ENCODE measurements around the gene TTC9B.
"Not testable (repeated sequence)": the region's sequence is repeated elsewhere in the genome, so short reads cannot be mapped to it uniquely, and the experiment has no call there.

TTC9B gene

GRCh38 chr19:40214936-40215335 is 3.2 kb downstream of the TTC9B start:
- no peak for DNase-seq (ENCODE audit: low read depth in 3 of 3)

- DNase-seq (ENCODE audit: low read depth in 3 of 3): no peak
Observed at GRCh38 chr19:40213882-40214570, 4.2 kb downstream of the TTC9B start.

DNA sequence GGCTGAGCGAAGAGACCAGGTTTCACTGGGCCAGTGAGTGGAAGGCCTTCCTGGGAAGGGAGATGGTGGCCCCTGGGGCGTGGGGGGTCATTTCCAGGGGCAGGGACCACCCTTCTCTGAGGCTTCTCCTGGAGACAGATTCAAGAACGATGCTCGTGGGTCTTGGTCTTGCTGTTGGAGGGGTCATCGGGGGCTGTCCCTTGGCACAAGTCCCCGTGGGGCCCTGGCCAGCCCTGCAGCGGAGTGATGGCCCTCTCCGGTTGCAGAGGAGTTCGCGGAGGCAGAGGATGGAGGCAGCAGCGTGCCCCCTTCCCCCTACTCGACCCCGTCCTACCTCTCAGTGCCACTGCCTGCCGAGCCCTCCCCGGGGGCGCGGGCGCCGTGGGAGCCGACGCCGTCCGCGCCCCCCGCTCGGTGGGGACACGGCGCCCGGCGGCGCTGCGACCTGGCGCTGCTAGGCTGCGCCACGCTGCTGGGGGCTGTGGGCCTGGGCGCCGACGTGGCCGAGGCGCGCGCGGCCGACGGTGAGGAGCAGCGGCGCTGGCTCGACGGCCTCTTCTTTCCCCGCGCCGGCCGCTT is 4.8 kb downstream of the TTC9B start:
- DNase-seq (ENCODE audit: low read depth in 3 of 3): no peak

- DNase-seq (ENCODE audit: low read depth in 3 of 3): no peak
Observed at GRCh38 chr19:40210889-40211288, 7.3 kb downstream of the TTC9B start.

DNA sequence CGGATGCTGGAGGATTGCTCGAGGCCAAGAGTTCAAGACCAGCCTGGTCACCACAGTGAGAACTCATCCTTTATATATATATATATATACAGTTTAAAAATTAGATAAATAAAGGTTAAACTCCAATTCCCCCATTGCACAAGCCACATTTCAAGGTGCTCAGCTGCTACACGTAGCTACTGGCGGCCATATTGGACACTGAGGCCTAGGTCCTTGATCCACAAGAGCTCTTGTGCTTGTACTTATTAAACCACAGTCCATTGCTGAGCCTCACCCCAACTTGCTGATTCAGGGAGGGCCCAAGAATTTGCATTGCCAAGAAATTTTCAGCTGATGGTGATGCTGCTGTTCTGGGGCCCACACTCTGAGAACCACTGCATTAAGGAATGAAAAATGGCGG is 9.6 kb downstream of the TTC9B start:
- DNase-seq (ENCODE audit: low read depth in 3 of 3): no peak

- no peak for DNase-seq (ENCODE audit: low read depth in 3 of 3)
Observed at GRCh38 chr19:40205760-40206159, 12.4 kb downstream of the TTC9B start.

- DNase-seq (ENCODE audit: low read depth in 3 of 3): no peak
Observed at GRCh38 chr19:40204381-40204780, 13.8 kb downstream of the TTC9B start.

DNA sequence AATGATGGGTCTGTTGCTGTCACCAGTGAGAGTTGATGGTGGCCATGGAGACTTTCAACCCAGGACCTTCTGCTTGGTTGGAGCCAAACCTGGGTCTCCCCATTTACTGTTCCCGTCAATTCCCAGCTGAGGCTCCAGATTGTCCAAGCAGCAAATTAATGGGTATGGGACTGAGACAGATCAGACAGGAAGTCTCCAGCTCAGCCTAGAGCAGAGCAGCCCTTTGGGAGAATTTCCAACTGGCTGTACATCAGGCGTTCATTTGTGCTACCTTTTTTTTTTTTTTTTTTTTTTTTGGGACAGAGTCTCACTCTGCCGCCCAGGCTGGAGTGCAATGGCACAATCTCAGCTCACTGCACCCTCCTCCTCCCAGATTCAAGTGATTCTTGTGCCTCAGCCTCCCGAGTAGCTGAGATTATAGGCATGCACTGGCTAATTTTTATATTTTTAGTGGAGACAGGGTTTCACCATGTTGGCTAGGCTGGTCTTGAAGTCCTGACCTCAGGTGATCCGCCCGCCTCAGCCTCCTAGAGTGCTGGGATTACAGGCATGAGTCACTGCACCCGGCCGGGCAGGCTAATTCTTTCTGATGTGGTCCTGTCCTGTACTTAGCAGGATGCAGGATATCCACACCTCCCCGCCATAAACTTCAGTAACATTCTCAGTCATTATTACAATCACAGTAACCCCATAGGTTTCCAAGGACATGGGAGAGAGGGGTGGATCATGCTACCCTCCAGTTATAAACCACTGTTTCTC is 17.7 kb downstream of the TTC9B start:
- DNase-seq (ENCODE audit: low read depth in 3 of 3): no peak

DNA sequence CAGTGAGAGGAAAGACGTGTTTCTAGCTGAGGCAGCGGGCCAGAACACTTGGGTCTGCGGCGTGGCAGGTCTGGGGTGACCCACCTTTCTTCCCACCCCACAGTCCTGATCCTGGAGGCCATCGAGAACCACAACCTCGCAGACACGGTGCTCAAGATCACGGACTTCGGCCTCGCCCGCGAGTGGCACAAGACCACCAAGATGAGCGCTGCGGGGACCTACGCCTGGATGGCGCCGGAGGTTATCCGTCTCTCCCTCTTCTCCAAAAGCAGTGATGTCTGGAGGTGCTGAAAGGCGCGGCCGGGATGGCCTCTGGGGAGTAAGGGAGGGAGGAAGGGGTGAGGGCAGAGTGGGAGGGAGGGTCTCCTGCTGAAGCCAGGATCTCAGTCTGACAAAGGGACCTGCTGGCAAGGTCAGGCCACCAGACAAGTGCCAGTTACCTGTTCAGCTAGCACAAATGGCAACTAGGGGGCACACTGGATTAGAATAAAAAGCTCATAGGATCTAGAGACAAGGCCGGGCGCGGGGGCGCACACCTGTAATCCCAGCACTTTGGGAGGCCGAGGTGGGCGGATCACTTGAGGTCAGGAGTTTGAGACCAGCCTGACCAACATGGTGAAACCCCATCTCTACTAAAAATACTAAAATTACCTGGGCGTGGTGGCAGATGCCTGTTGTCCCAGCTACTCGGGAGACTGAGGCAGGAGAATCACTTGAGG is 19.8 kb downstream of the TTC9B start:
- DNase-seq (ENCODE audit: low read depth in 3 of 3): no peak

- DNase-seq (ENCODE audit: low read depth in 3 of 3): no peak
Observed at GRCh38 chr19:40193587-40193849, 24.7 kb downstream of the TTC9B start.

GRCh38 chr19:40192758-40193586 is 25.2 kb downstream of the TTC9B start:
- DNase-seq (ENCODE audit: low read depth in 3 of 3): no peak

DNA sequence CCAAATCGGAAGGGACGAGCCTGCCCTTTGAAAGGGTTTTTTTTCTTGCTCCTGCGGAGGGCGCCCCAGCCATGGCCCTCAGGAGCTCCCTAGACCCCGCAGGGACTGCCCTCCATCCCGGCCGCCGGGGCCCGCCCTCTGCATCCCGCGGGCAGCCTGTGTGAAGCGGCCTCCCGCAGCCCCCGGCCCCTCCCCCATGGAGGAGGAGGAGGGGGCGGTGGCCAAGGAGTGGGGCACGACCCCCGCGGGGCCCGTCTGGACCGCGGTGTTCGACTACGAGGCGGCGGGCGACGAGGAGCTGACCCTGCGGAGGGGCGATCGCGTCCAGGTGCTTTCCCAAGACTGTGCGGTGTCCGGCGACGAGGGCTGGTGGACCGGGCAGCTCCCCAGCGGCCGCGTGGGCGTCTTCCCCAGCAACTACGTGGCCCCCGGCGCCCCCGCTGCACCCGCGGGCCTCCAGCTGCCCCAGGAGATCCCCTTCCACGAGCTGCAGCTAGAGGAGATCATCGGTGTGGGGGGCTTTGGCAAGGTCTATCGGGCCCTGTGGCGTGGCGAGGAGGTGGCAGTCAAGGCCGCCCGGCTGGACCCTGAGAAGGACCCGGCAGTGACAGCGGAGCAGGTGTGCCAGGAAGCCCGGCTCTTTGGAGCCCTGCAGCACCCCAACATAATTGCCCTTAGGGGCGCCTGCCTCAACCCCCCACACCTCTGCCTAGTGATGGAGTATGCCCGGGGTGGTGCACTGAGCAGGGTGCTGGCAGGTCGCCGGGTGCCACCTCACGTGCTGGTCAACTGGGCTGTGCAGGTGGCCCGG is 26.1 kb downstream of the TTC9B start:
- peak in 1 of 3 experiments; percentile 16 for DNase-seq (ENCODE audit: low read depth in 3 of 3)

DNA sequence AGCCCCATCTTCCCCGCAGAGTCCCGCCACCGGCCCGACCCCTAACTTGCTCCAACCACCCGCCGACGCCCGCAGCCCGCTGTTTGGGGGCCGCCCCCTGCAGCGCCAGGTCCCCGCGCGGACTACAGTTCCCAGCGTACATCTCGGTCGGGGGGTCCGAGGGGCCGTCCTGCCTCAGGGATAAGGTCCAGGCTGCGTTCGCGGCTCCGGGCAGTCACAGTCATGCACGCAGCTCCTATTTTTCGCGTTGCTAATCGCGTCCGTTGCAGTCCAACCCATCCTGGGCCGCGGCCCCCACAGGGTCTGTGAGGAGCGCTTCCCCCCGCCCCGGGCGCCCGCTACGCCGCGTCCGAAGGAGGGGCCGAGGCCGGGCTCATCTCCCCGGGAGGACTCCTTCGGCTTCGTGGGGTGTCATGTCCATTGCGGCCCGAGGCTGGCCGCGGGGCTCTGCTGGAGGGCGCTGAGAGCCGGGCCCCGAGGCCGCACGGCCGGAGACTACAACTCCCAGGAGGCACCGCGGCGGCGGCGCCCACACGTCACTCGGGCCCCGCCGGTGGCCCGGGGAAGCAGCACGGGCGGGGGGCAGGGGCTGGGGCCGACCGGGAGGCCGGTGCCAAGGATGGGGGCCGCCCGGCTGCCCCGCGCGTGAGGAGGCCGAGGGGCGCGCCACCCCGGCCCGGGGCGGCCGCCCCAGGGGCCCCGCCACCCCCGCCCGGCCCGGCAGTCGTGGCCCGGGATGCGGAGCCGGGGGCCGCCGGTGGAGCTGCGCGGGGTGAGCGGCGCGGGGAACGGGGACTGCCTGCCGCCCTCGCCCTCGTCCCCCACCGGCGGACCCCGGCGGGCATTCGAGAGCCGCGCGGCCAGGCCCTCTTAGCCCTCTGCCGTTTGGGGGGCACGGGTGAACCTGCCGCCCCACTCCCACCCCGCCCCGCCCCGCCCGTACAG is 27.0 kb downstream of the TTC9B start, which contains the start of gene MAP3K10:
MAP3K10 (plus strand) TSS at position 536 of the 945 bp plus-strand sequence. CDS start 606 bp downstream, outside the sequence.
- DNase-seq (ENCODE audit: low read depth in 3 of 3): peak; percentile 62 to 78 (median 64)

- no peak for DNase-seq (ENCODE audit: low read depth in 3 of 3)
Observed at GRCh38 chr19:40184273-40184672, 33.9 kb downstream of the TTC9B start.

DNA sequence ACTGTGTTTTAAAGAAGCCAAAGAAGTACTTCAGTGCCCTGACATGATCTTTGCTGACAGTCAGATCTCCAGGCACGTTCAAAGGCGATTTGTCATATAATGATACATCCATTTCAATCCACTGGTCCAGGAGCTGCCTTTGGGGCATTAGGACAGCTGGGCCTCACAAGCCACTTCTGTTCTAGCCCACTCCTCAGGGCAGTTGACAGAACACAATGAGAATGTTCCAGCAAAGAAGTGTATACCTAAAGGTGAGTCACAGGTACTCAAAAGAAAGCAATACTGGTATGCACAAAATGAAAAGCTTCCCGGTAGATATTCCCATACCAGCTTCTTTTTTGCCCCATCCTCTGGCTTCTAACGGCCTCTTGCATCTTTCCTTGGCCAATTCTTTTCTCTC is 39.4 kb downstream of the TTC9B start:
- DNase-seq (ENCODE audit: low read depth in 3 of 3): no peak

DNA sequence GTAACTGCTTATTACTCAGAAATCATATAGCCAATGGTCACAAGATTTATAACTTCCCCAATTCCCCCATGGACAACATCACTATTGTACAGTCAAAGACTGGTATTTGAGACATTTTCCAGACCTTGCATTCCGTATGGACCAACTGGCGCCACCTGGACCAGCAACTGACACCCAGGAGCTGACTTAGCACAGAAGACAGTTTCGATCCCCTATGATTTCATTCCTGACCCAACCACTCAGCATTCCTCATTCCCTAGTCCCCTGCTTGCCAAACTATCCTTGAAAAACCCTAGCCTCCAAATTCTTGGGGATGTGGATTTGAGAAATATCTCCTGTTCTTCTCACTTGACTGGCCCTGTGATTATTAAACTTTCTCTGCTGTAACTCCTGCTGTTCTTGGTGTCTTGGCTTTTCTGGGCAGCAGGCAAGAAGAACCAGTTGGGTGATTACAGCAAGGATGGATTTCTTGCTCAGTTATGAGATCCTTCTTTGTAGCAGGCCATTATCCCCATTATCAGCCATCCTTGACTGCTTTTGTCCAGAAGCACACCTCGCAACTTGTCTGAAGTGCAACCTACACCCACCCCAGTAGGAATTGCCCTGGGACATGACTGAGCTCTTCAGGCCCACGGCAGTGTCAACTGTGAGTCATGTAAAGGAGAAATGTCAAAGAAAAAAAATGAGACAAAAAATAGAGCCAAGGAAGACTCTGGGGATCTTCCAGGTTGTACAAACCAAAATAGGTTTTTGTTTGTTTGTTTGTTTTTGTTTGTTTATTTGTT is 40.7 kb downstream of the TTC9B start:
- no peak for DNase-seq (ENCODE audit: low read depth in 3 of 3)

DNA sequence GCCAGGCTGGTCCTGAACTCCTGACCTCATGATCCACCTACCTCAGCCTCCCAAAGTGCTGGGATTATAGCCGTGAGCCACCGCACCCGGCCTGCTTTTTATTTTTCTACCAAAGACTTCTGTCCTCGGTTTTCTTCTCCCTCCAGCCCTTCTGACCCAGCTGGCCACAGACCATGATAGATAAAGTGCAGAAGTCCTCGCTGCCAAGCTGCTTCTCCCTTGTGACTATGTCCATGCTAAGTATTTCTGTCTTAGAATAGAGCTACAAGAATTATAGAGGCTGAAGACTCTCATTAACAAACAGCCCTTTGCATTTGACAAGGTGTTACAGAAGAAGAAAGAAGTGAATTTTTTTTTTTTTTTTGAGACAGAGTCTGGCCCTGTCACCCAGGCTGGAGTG is 42.4 kb downstream of the TTC9B start:
- no peak for DNase-seq (ENCODE audit: low read depth in 3 of 3)

DNA sequence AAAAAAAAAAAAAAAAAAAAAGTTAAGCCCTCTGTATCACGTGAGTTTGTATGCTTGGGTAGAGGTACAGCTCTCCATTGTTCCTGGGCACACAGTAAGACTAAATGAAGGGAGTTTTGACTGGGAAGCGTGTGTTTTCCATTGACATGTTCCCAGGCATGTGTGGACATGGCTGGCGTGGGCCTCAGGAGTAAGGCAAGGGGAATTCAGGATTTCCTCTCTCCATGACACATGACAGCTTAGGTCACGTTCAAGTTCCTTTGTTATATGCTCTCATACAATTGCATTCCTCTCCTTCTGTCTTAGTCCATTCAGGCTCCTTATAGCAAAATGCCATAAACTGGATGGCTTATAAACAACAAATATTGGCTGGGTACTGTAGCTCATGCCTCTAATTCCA is 44.1 kb downstream of the TTC9B start:
- no peak for DNase-seq (ENCODE audit: low read depth in 3 of 3)

DNA sequence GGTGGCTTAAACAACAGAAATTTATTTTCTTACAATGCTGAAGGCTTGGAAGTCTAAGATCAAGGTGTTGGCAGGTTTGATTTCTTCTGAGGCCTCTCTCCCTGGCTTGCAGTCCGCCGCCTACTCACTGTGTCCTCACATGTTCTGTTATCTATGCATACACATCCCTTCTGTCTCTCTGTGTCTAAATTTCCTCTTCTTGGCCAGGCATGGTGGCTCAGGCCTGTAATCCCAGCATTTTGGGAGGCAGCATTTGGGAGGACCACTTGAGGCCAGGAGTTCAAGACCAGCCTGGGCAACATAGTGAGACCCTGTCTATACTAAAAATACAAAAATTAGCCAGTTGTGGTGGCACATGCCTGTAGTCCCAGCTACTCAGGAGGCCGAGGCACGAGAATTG is 46.9 kb downstream of the TTC9B start:
- not testable (repeated sequence) for DNase-seq (ENCODE audit: low read depth in 3 of 3)
